OCI-LY7 (cell line): Measurements from ENCODE around the gene TRIM39.

Experiments used
- EZH2phosphoT487 ChIP-seq: fragments of 200-600 bp; sonication (generic); IDR thresholded peaks from 2 replicates; pipeline ENCODE4 v1.6.1; 2018; ENCODE audit warnings: low read depth, borderline replicate concordance, mild to moderate bottlenecking, mixed run types, antibody characterized with exemption, low read length, moderate library complexity, mixed read lengths
- TF ChIP-seq, protein P1 (sequence below): fragments of 200-600 bp; sonication (generic); conservative IDR thresholded peaks from 2 replicates; pipeline ENCODE4 v1.5.1; 2014; ENCODE audit warnings: mild to moderate bottlenecking, antibody characterized with exemption, low read length, moderate library complexity, mixed read lengths

DNA sequence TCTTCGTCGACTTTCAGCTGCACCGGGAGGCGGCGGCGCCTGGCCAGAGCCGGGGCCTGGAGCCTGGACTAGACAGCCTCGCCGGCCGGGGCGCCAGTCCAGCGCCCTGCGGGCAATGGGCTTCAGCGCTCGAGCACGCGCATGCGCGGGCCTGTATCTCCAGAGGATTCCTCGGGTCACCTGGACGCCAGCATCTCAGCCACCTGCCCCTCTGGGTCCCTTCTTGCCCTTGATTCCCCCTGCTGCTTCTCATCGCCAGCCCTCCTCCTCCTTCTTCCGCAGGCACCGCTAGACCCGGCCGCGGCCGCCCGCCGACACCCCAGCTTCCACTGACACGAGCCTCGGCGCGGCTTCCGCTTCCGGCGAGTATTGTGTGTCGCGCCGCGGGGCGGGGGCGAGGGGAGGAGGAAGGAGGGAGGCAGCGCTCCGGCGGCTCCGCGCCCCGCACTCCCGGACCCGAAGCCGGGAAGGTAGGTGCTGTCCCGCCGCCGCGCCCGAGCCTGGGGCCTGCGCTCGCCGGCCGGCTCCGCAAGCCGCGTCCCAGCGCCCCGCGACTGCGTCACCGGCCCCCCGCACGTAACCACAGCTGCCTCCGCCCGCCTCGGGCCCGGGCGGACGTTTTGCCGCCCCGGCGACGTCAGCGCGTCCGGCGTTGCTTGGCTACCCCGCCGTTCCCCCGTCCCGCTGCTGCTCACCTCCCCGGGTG lies at the start of gene TRIM39:
- TF ChIP-seq, protein P1, sequence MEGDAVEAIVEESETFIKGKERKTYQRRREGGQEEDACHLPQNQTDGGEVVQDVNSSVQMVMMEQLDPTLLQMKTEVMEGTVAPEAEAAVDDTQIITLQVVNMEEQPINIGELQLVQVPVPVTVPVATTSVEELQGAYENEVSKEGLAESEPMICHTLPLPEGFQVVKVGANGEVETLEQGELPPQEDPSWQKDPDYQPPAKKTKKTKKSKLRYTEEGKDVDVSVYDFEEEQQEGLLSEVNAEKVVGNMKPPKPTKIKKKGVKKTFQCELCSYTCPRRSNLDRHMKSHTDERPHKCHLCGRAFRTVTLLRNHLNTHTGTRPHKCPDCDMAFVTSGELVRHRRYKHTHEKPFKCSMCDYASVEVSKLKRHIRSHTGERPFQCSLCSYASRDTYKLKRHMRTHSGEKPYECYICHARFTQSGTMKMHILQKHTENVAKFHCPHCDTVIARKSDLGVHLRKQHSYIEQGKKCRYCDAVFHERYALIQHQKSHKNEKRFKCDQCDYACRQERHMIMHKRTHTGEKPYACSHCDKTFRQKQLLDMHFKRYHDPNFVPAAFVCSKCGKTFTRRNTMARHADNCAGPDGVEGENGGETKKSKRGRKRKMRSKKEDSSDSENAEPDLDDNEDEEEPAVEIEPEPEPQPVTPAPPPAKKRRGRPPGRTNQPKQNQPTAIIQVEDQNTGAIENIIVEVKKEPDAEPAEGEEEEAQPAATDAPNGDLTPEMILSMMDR = no peak
- no peak for TF ChIP-seq EZH2phosphoT487
